K562 (cell line): ENCODE measurements around the gene EFNA2. TPM values are rescaled to one million over a fixed set of nuclear protein-coding genes. Genes with fewer than 3 reads are reported as not detected.

Source experiments
- ATAC-seq: fragments of 200-7000 bp; cut with Tn5 transposase; 3 replicates; pipeline ENCODE4 v1.9.1; 2020; ENCODE audit warnings: moderate library complexity
- BruUV-seq: library from RNA; stranded (reverse); fragments of 400-500 nt; replicated peaks from 2 replicates; lab custom pipeline; 2021; lab: Mats Ljungman, UMichigan
- CTCF ChIA-PET: fragments of 300-600 bp; formaldehyde crosslinking; extraction: SDS; loops from one replicate; lab custom pipeline; 2021; ENCODE audit warnings: low intra/inter-chr PET ratio; lab: Yijun Ruan, JAX
- POLR2A ChIA-PET: fragments of 300-600, 350-650 bp; sonication (Branson Sonifier 250); formaldehyde crosslinking; extraction: SDS; loops from one replicate; lab custom pipeline; 2021; ENCODE audit warnings: antibody characterized with exemption, inconsistent platforms; lab: Yijun Ruan, JAX
- DNase-seq, 4 experiments: peaks; one replicate each; pipeline versions ENCODE4 v3.0.0 to v3.0.0-alpha.2; 2011 to 2018; ENCODE audit warnings: low spot score in 3 of 4, mixed read lengths in 3 of 4; ENCODE audit errors: extremely low read depth in 1 of 4
- FAIRE-seq: peaks from 2 replicates; lab custom pipeline; 2011; peaks lifted over from hg19 to GRCh38; lab: Jason Lieb, UNC
- H2AFZ ChIP-seq: 2 replicates; pipeline ENCODE4 v1.6.0; 2011; ENCODE audit warnings: low read depth, low read length, control low read depth, inconsistent platforms
- H3K27ac ChIP-seq: fragments of 200-600 bp; 3 replicates; pipeline ENCODE4 v1.8.0; 2011; ENCODE audit warnings: low read depth, mild to moderate bottlenecking, control low read depth, inconsistent platforms, low read length, moderate library complexity, mixed read lengths; ENCODE audit errors: extremely low read depth
- H3K27me3 ChIP-seq, 2 experiments: fragments of 300-600 bp in 1 of 2; 2 replicates in 1 of 2; 3 replicates in 1 of 2; pipeline versions ENCODE4 v1.6.0 to v1.8.0; 2011; ENCODE audit warnings: inconsistent platforms in 2 of 2, low read length in 2 of 2, mild to moderate bottlenecking in 1 of 2, mixed read lengths in 1 of 2, moderate library complexity in 1 of 2; ENCODE audit not compliant: control insufficient read depth in 2 of 2, insufficient read depth in 2 of 2
- H3K36me3 ChIP-seq: fragments of 300-600 bp; 3 replicates; pipeline ENCODE4 v1.8.0; 2011; ENCODE audit warnings: mild to moderate bottlenecking, low read length, inconsistent platforms; ENCODE audit not compliant: control insufficient read depth, insufficient read depth
- H3K4me1 ChIP-seq, 2 experiments: fragments of 200-600 bp in 1 of 2; replicated peaks in 1 of 2; 2 replicates in 1 of 2; 3 replicates in 1 of 2; pipeline versions ENCODE4 v1.5.1 to v1.8.0; 2011; ENCODE audit warnings: inconsistent platforms in 2 of 2, low read length in 2 of 2, mild to moderate bottlenecking in 1 of 2, mixed read lengths in 1 of 2, moderate library complexity in 1 of 2; ENCODE audit not compliant: control insufficient read depth in 2 of 2, insufficient read depth in 2 of 2
- H3K4me2 ChIP-seq: 2 replicates; pipeline ENCODE4 v1.6.1; 2011; ENCODE audit warnings: low read length, control low read depth, inconsistent platforms, mixed read lengths; ENCODE audit not compliant: insufficient read depth
- H3K4me3 ChIP-seq: fragments of 200-600 bp; sonication (generic), shearing (Covaris generic); 2 replicates; pipeline ENCODE4 v1.5.1; 2016; ENCODE audit warnings: control low read depth, inconsistent platforms
- H3K79me2 ChIP-seq: fragments of 200-600 bp; 3 replicates; pipeline ENCODE4 v1.8.0; 2011; ENCODE audit warnings: low read length, inconsistent platforms; ENCODE audit not compliant: control insufficient read depth, insufficient read depth
- H3K9ac ChIP-seq, 2 experiments: 2 replicates each; pipeline versions ENCODE4 v1.6.0 to v1.6.1; 2011; ENCODE audit warnings: low read depth in 2 of 2, low read length in 2 of 2, control low read depth in 1 of 2, inconsistent platforms in 1 of 2, mild to moderate bottlenecking in 1 of 2, mixed read lengths in 1 of 2; ENCODE audit not compliant: insufficient read depth in 1 of 2
- H3K9me1 ChIP-seq: one replicate; pipeline ENCODE4 v1.6.0; 2011; ENCODE audit warnings: inconsistent platforms, mild to moderate bottlenecking, low read length, moderate library complexity; ENCODE audit not compliant: control insufficient read depth, insufficient read depth
- H3K9me3 ChIP-seq: replicated peaks from 2 replicates; pipeline ENCODE4 v1.5.1; 2011; ENCODE audit warnings: low read depth, low read length, inconsistent platforms; ENCODE audit not compliant: control insufficient read depth, insufficient read depth
- H4K20me1 ChIP-seq: replicated peaks from 2 replicates; pipeline ENCODE4 v1.6.1; 2011; ENCODE audit warnings: low read length, inconsistent platforms, mixed read lengths; ENCODE audit not compliant: control insufficient read depth, insufficient read depth
- DEAF1 ChIP-seq: fragments of 450-650 bp; formaldehyde crosslinking; IDR thresholded peaks from 2 replicates; pipeline ENCODE4 v1.4.0; 2020; ENCODE audit warnings: mild to moderate bottlenecking, moderate library complexity
- FOXA1 ChIP-seq: fragments of 450-650 bp; IDR thresholded peaks from 2 replicates; pipeline ENCODE4 v1.6.1; 2016; ENCODE audit warnings: mild to moderate bottlenecking, borderline replicate concordance
- GTF3C2 ChIP-seq: IDR thresholded peaks from 3 replicates; pipeline ENCODE4 v1.6.1; 2011; ENCODE audit warnings: borderline replicate concordance, mild to moderate bottlenecking, moderate library complexity; ENCODE audit not compliant: insufficient read length; ENCODE audit errors: extremely low read depth
- HDAC3 ChIP-seq: fragments of 450-650 bp; IDR thresholded peaks from 2 replicates; pipeline ENCODE4 v1.6.1; 2018; ENCODE audit warnings: borderline replicate concordance, mild to moderate bottlenecking, moderate library complexity; ENCODE audit not compliant: partially characterized antibody
- HDGF ChIP-seq: fragments of 450-650 bp; IDR thresholded peaks from 2 replicates; pipeline ENCODE4 v1.6.1; 2016
- KHSRP ChIP-seq: fragments of 450-650 bp; IDR thresholded peaks from 2 replicates; pipeline ENCODE4 v1.6.1; 2017
- MYNN ChIP-seq, 2 experiments: sonication (generic); formaldehyde crosslinking in 1 of 2; IDR thresholded peaks; 2 replicates each; pipeline versions ENCODE4 v1.5.0 to v1.6.1; 2016 to 2020; ENCODE audit warnings: antibody characterized with exemption in 1 of 2, missing genetic modification reagents in 1 of 2
- NR2C1 ChIP-seq, 2 experiments: fragments of 450-650 bp; IDR thresholded peaks; 2 replicates each; pipeline ENCODE4 v1.6.1; 2017; ENCODE audit warnings: mild to moderate bottlenecking in 2 of 2, antibody characterized with exemption in 1 of 2, inconsistent platforms in 1 of 2, missing compliant biosample characterization in 1 of 2, missing genetic modification characterization in 1 of 2
- RBM17 ChIP-seq: fragments of 200-400 bp; formaldehyde crosslinking; IDR thresholded peaks from 2 replicates; pipeline ENCODE4 v1.6.1; 2017; ENCODE audit warnings: low read depth, mild to moderate bottlenecking, low read length, borderline replicate concordance
- SMARCB1 ChIP-seq: IDR thresholded peaks from 2 replicates; pipeline ENCODE4 v1.6.1; 2011; ENCODE audit warnings: improper control_type of control experiment, low read depth; ENCODE audit not compliant: insufficient read length
- SP2 ChIP-seq: IDR thresholded peaks from 2 replicates; pipeline ENCODE4 v1.6.1; 2011; ENCODE audit warnings: mild to moderate bottlenecking, low read depth, low read length, moderate library complexity; ENCODE audit not compliant: poor library complexity, severe bottlenecking; ENCODE audit errors: extremely low read depth
- ZBTB12 ChIP-seq: fragments of 250-450 bp; sonication (Bioruptor Pico); IDR thresholded peaks from 2 replicates; pipeline ENCODE4 v1.4.0; 2020
- ZNF274 ChIP-seq: IDR thresholded peaks from 2 replicates; pipeline ENCODE4 v1.6.1; 2011; ENCODE audit warnings: low read depth, mild to moderate bottlenecking, low read length, moderate library complexity, borderline replicate concordance
- ZNF695 ChIP-seq: fragments of 450-650 bp; formaldehyde crosslinking; IDR thresholded peaks from 2 replicates; pipeline ENCODE4 v1.4.0; 2020; ENCODE audit warnings: mild to moderate bottlenecking, moderate library complexity
- ZNF764 ChIP-seq: fragments of 250-450 bp; sonication (Bioruptor Pico); IDR thresholded peaks from 2 replicates; pipeline ENCODE4 v1.4.0; 2020; ENCODE audit warnings: low read depth, mild to moderate bottlenecking, moderate library complexity
- WGBS: fragments of 100-300 bp; shearing (Covaris generic); methylation state at CpG from one replicate; pipeline ENCODE4 v1.1.6; 2016; ENCODE audit warnings: low coverage, mixed read lengths; ENCODE audit not compliant: insufficient coverage; ENCODE audit errors: missing lambda C conversion rate; 5-methylcytosine and 5-hydroxymethylcytosine counted together
- in situ Hi-C: fragments of 300-500 bp; cut with MboI; formaldehyde crosslinking; loops from 4 replicates; pipeline ENCODE4 v1.15.0; 2018; ENCODE audit warnings: inconsistent platforms, mixed read lengths
- intact Hi-C: fragments of 100-400 bp; cut with micrococcal nuclease; formaldehyde crosslinking; loops from 2 replicates; pipeline ENCODE4 v1.14.2; 2022
- polyA plus RNA-seq, 8 experiments: library from polyadenylated mRNA; depleted of rRNA in 4 of 8; stranded (reverse) in 5 of 8; unstranded in 3 of 8; fragments of >200 nt; fragmentation: Nextera tagmentation in 2 of 8; fragmentation: Illumina TruSeq in 1 of 8; extraction: Ambion mirVana in 2 of 8; extraction: Trizol in 1 of 8; gene quantifications; 2 replicates each; pipeline versions ENCODE4 v1.2.1 to v1.2.3, GENCODE V29; 2011 to 2014; ENCODE audit warnings: inconsistent platforms in 1 of 8, missing spikeins in 1 of 8
- total RNA-seq, 7 experiments: library from RNA; depleted of rRNA in 6 of 7; stranded (reverse); fragments of >200 nt in 6 of 7; fragmentation: Illumina TruSeq in 2 of 7; extraction: Trizol in 2 of 7; gene quantifications; 2 replicates each; pipeline versions ENCODE4 v1.2.1 to v1.2.3, GENCODE V29; 2011 to 2021; ENCODE audit warnings: low replicate concordance in 1 of 7

EFNA2 gene
- total and polyA plus RNA-seq, 9 of the 15 experiments (the other 6 are each of a cell fraction or from before 2014, with no cell fraction given), result 0.11 to 0.44 (median 0.15) TPM; not detected in 6

DNA sequence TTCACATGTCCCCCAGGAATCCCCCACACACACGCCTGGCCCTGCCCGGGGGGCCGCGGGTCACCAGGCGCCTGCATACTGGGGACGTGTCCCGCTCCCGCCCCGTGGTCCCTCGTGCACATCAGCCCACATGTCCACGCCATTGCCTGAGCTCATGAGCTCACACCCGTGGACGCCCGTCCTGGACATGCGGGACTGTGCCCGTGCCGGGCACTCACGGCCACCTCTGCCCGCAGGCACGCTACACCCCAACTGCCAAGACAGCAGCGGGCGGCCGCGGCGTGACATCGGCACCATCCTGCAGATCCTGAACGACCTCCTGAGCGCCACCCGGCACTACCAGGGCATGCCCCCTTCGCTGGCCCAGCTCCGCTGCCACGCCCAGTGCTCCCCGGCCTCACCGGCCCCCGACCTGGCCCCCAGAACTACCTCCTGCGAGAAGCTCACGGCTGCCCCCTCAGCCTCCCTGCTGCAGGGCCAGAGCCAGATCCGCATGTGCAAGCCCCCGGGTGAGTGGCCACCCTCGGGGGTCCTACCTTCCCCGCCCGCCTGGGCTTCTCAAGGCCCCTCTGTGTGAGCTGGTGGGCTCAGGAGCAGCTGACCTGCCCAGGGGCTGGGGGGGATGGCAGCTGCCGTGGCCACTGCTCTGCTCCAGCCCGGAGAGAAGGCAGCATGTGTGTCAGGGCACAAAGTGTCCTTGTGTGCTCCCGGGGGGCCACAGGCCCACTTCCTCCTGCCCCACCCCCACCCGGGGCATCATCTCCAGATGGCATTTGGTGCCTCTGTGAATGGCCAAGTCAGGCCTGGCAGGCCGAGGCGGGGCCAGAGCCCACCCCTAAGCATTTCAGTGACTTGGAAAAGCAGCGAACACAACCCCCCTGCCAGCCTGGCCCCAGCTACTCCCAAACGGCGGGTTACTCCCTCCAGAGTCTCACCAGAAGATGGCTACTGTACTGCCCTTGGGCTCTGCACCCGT lies 30.2 kb upstream of the EFNA2 start:
- Histone ChIP-seq H3K4me3 (no peak overlapping the region), H3K27ac (peak overlapping the region; percentile 23; the same call in 1 of the 3 replicates), H3K9me1 (no peaks in the 10 kb centered on the region), H3K4me1 (peaks cover 45 to 99% of the 10 kb centered on the region in 2 experiments), H4K20me1 (0 out of 2 replicates have a peak, but pooled peaks cover 7% of the 10 kb centered on the region), H3K9ac (peak overlapping the region in 1 of 2 experiments; percentile 96; a peak in 2 of 4 replicates), H3K4me2 (no peak overlapping the region), H3K27me3 (no peaks in the 10 kb centered on the region), H3K79me2 (peaks cover 65% of the 10 kb centered on the region), H2AFZ (no peak overlapping the region), H3K9me3 (no peaks in the 10 kb centered on the region), H3K36me3 (peaks cover 70% of the 10 kb centered on the region; the same call in 2 of the 3 replicates)
- POLR2A ChIA-PET, result interaction anchor here (0.7 to 7.8 kb wide), 4 partner anchors 9 to 52 kb away, joined by 3 to 88 read pairs (median 4); partner anchors contain the start of gene CIRBP
- BruUV-seq, result no TSS peak
- in situ Hi-C loops, result no loop called here
- intact Hi-C loops, result no loop called here
- DNase-seq, result no peak
- 93% methylated on average over 36 of the region's 52 CpGs for WGBS
- no peak for FAIRE-seq
- no peak for ATAC-seq
- CTCF ChIA-PET, result no interaction called here
- no peak for TF ChIP-seq KHSRP
- no peak for TF ChIP-seq MYNN (IDR thresholded peaks at IDR 0.05)
- TF ChIP-seq MYNN (CRISPR knock-in tag; IDR thresholded peaks at IDR 0.05), result no peak
- no peak for TF ChIP-seq FOXA1
- no peak for TF ChIP-seq SP2
- no peak for TF ChIP-seq HDGF
- TF ChIP-seq HDAC3, result no peak
- TF ChIP-seq SMARCB1, result no peak
- no peak for TF ChIP-seq ZNF274
- no peak for TF ChIP-seq RBM17
- TF ChIP-seq ZBTB12, result no peak
- no peak for TF ChIP-seq GTF3C2
- no peak for TF ChIP-seq ZNF695 (CRISPR knock-in tag)
- no peak for TF ChIP-seq ZNF764 (CRISPR knock-in tag)
- TF ChIP-seq NR2C1 (IDR thresholded peaks at IDR 0.05), result no peak
- TF ChIP-seq NR2C1 (tag; IDR thresholded peaks at IDR 0.05), result no peak
- TF ChIP-seq DEAF1 (CRISPR knock-in tag), result no peak
